Lower lobe of right lung (tissue), 2 donors: Measurements from ENCODE around the gene TMEM250. TPM values are rescaled to one million over a fixed set of nuclear protein-coding genes. Genes with fewer than 3 reads are reported as not detected.

Source experiments
- ATAC-seq, 2 donors: fragments of 200-7000 bp; cut with Tn5 transposase; one replicate each; pipeline ENCODE4 v1.9.1; 2020 to 2022; ENCODE audit warnings: mild to moderate bottlenecking in 2 of 2, moderate library complexity in 2 of 2
- DNase-seq: peaks from one replicate; pipeline ENCODE4 v3.0.0-alpha.2; 2020
- H3K27ac ChIP-seq: fragments of 200-600 bp; one replicate; pipeline ENCODE4 v1.8.0; 2022
- H3K27me3 ChIP-seq: fragments of 200-600 bp; one replicate; pipeline ENCODE4 v1.8.0; 2022; ENCODE audit warnings: low read depth
- H3K36me3 ChIP-seq: fragments of 200-600 bp; one replicate; pipeline ENCODE4 v1.8.0; 2022; ENCODE audit warnings: mild to moderate bottlenecking
- H3K4me1 ChIP-seq: fragments of 200-600 bp; one replicate; pipeline ENCODE4 v1.8.0; 2022
- H3K4me3 ChIP-seq: fragments of 200-600 bp; one replicate; pipeline ENCODE4 v1.8.0; 2022; ENCODE audit warnings: mild to moderate bottlenecking
- H3K9me3 ChIP-seq: fragments of 200-600 bp; one replicate; pipeline ENCODE4 v1.8.0; 2022
- intact Hi-C: fragments of 100-400 bp; cut with DNase I; formaldehyde crosslinking; loops from one replicate; pipeline ENCODE4 v1.11.0; 2022
- total RNA-seq: library from RNA; stranded (reverse); fragmentation: NEBNext Ultra II Directional; extraction: Animal tissue kit (Norgen Biotek cat#: 25700); gene quantifications from one replicate; pipeline ENCODE4 v1.2.1, GENCODE V29; 2021
- TF ChIP-seq, protein P1 (sequence below): fragments of 200-600 bp; IDR thresholded peaks from one replicate; pipeline ENCODE4 v1.8.0; 2022; ENCODE audit warnings: antibody characterized with exemption, mild to moderate bottlenecking
- donor health status: DM: no; HTN: yes; CAD: no; lungs with severe emphysema.

The TMEM250 gene
- total RNA-seq, 1 donor from 2014 or later, result 31.2 TPM

- Histone ChIP-seq H3K27me3 (no peaks in the 10 kb centered on the region), H3K9me3 (no peaks in the 10 kb centered on the region), H3K4me3 (no peak overlapping the region), H3K27ac (peak overlapping the region; percentile 67), H3K4me1 (peaks cover 81% of the 10 kb centered on the region), H3K36me3 (peaks cover 3% of the 10 kb centered on the region)
- ATAC-seq (peak in 1 of 2 donors; percentile 14), DNase-seq (no peak)
- TF ChIP-seq, protein P1, sequence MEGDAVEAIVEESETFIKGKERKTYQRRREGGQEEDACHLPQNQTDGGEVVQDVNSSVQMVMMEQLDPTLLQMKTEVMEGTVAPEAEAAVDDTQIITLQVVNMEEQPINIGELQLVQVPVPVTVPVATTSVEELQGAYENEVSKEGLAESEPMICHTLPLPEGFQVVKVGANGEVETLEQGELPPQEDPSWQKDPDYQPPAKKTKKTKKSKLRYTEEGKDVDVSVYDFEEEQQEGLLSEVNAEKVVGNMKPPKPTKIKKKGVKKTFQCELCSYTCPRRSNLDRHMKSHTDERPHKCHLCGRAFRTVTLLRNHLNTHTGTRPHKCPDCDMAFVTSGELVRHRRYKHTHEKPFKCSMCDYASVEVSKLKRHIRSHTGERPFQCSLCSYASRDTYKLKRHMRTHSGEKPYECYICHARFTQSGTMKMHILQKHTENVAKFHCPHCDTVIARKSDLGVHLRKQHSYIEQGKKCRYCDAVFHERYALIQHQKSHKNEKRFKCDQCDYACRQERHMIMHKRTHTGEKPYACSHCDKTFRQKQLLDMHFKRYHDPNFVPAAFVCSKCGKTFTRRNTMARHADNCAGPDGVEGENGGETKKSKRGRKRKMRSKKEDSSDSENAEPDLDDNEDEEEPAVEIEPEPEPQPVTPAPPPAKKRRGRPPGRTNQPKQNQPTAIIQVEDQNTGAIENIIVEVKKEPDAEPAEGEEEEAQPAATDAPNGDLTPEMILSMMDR, result no peak
- intact Hi-C loops, result no loop called here
These were observed 26.9 kb downstream of the TMEM250 start for GRCh38 chr9:136091582-136092352.

DNA sequence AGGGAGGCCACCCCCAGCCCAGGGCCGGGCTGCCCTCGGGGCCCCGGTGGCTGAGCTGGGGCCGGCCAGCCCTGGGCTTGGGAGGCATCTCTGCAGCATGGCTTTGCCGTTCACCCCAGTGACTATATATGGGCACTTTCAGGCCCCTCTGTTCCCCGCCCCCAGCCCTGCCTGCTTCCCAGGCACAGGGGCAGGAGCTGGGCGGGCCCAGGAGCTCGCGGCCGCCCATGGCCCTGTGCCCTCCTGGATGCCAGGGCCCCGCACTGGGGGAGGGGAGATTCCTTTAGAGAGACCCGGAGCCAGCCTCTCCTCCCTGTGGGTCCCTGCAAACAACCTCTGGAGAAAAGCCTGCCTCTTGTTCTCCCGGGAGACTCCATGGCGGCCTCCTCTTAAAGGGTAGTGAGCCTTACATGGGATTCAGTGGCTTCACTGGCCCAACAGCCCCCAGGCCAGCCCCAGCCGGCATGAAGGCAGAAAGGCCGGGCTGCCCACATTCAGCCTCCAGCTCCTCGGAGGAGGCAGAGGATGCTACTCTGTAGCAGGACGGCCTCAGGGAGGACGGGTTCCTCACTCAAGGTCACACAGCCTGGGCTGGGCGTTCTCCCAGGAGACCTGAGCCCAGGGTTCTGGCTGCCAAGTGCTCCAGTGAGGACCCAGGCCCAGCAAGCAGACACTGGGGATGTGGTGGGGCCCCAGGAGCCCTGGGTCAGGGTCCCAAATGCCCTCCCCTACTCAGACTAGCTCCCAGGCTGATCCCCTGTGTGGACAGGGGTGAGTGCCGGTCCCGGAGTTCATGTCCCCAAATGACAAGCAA lies 27.7 kb downstream of the TMEM250 start:
- ATAC-seq (no peak), DNase-seq (peak; percentile 46)
- peaks cover 3% of the 10 kb centered on the region for H3K36me3 ChIP-seq
- H3K27me3 ChIP-seq, result no peaks in the 10 kb centered on the region
- H3K27ac ChIP-seq, result peak overlapping the region; percentile 67
- intact Hi-C loops, result no loop called here
- peaks cover 81% of the 10 kb centered on the region for H3K4me1 ChIP-seq
- no peaks in the 10 kb centered on the region for H3K9me3 ChIP-seq
- no peak overlapping the region for H3K4me3 ChIP-seq
- TF ChIP-seq, protein P1, result no peak

DNA sequence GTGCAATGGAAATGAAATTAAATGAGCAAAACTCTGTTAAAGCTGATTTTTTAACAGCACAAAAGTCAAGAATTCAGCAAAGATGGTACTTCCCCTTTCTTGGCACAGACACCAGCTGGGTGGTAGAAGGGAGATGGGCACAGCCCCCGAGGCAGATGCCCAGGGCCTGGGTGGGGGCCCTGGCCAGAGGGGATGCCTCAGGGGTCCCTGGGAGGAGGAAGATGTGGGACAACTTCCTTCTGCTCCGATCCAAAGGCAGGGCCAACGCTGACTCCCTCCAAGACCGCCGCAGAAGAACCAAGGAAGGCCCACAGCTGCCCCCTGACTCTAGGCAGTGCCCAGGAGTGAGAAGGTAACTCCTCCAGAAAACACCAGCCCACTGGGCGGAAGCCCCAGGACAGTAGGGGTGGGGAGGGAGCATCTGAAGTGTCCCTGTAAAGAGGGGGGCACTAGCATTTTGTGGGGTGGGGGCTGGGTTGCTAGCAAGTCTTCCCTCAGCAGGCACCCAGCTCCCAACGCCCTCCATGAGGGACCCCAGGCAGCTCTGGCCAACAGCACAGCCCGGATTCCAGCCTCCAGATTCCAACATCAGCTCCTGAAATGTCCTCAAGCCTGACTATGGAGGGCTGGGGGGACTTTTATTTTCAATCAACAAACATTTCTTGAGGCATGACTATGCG lies 28.5 kb downstream of the TMEM250 start:
- H3K4me1 ChIP-seq, result peaks cover 86% of the 10 kb centered on the region
- H3K36me3 ChIP-seq, result peaks cover 3% of the 10 kb centered on the region
- TF ChIP-seq, protein P1, result no peak
- intact Hi-C loops, result no loop called here
- H3K27me3 ChIP-seq, result no peaks in the 10 kb centered on the region
- DNase-seq (peak; percentile 29), ATAC-seq (no peak)
- H3K4me3 ChIP-seq, result no peak overlapping the region
- no peaks in the 10 kb centered on the region for H3K9me3 ChIP-seq
- peak overlapping the region; percentile 67 for H3K27ac ChIP-seq

DNA sequence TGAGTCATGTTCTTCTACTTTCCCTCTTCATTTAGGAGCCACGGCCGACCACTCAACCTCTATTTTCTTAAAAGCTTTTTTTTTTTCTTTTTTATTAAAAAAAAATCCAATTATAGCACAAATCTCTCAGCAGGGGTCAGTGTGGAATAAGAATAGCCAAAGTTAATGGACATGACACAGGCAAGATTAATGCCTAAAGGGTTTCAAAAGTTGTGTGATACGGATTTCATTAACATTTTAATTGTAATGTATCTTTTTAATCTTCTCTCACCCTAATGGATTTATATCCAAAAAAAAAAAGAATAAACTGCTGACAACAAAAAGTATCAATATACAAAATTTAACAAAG lies 29.0 kb downstream of the TMEM250 start:
- Histone ChIP-seq H3K27ac (peak overlapping the region; percentile 1), H3K27me3 (no peaks in the 10 kb centered on the region), H3K4me3 (no peak overlapping the region), H3K36me3 (peaks cover 3% of the 10 kb centered on the region), H3K9me3 (no peaks in the 10 kb centered on the region), H3K4me1 (peaks cover 92% of the 10 kb centered on the region)
- ATAC-seq (no peak), DNase-seq (no peak)
- TF ChIP-seq, protein P1, result peak; percentile 30
- intact Hi-C loops, result no loop called here

- peak; percentile 67 for DNase-seq
- H3K9me3 ChIP-seq, result no peaks in the 10 kb centered on the region
- ATAC-seq, result no peak
- H3K4me1 ChIP-seq, result peaks cover 95% of the 10 kb centered on the region
- peak overlapping the region; percentile 1 for H3K27ac ChIP-seq
- intact Hi-C loops, result no loop called here
- no peaks in the 10 kb centered on the region for H3K27me3 ChIP-seq
- TF ChIP-seq, protein P1, result no peak
- H3K36me3 ChIP-seq, result peaks cover 5% of the 10 kb centered on the region
- H3K4me3 ChIP-seq, result peak overlapping the region; percentile 13
These were observed 29.6 kb downstream of the TMEM250 start for GRCh38 chr9:136088939-136089696.
